Lung (tissue), 12 donors: ENCODE measurements around the gene KCNE4. TPM values are rescaled to one million over a fixed set of nuclear protein-coding genes. Genes with fewer than 3 reads are reported as not detected.

Experiments
- ATAC-seq: fragments of 200-7000 bp; cut with Tn5 transposase; one replicate; pipeline ENCODE4 v1.9.1; 2020; ENCODE audit warnings: moderate number of reproducible peaks; ENCODE audit not compliant: insufficient read depth, low FRiP score
- DNase-seq, 3 donors: peaks; one replicate each; pipeline ENCODE4 v3.0.0-alpha.2; 2013 to 2017
- H3K27ac ChIP-seq, 2 donors: one replicate each; pipeline ENCODE4 v1.5.1; 2013; ENCODE audit warnings: mild to moderate bottlenecking in 2 of 2, moderate library complexity in 2 of 2, control low read depth in 1 of 2, inconsistent platforms in 1 of 2, low read depth in 1 of 2, low read length in 1 of 2
- H3K27me3 ChIP-seq, 3 donors: one replicate each; pipeline ENCODE4 v1.5.1; 2013; ENCODE audit warnings: low read length in 2 of 3; ENCODE audit not compliant: control insufficient read depth in 3 of 3, insufficient read depth in 3 of 3
- H3K36me3 ChIP-seq, 4 donors: one replicate each; pipeline ENCODE4 v1.5.1; 2013; ENCODE audit warnings: low read length in 4 of 4, mild to moderate bottlenecking in 1 of 4, moderate library complexity in 1 of 4; ENCODE audit not compliant: control insufficient read depth in 4 of 4, insufficient read depth in 4 of 4
- H3K4me1 ChIP-seq, 5 donors: one replicate each; pipeline ENCODE4 v1.5.1; 2013; ENCODE audit warnings: low read length in 5 of 5, mild to moderate bottlenecking in 2 of 5, moderate library complexity in 1 of 5; ENCODE audit not compliant: control insufficient read depth in 5 of 5, insufficient read depth in 5 of 5
- H3K4me3 ChIP-seq: one replicate; pipeline ENCODE4 v1.5.1; 2013; ENCODE audit warnings: mild to moderate bottlenecking, control low read depth, moderate library complexity
- H3K9ac ChIP-seq, 2 donors: one replicate each; pipeline ENCODE4 v1.5.1; 2013; ENCODE audit warnings: low read length in 2 of 2, control low read depth in 1 of 2; ENCODE audit not compliant: insufficient read depth in 1 of 2
- H3K9me3 ChIP-seq, 4 donors: one replicate each; pipeline ENCODE4 v1.5.1; 2013; ENCODE audit warnings: low read length in 3 of 4, mild to moderate bottlenecking in 1 of 4, moderate library complexity in 1 of 4; ENCODE audit not compliant: control insufficient read depth in 4 of 4, insufficient read depth in 3 of 4
- CTCF ChIP-seq: IDR thresholded peaks from 2 replicates; pipeline ENCODE4 v1.5.1; 2012; ENCODE audit warnings: mild to moderate bottlenecking; ENCODE audit errors: control extremely low read depth, extremely low read depth
- WGBS, 2 donors: extraction: QIAGEN DNeasy Blood & Tissue Kit; methylation state at CpG; one replicate each; pipeline ENCODE4 v1.1.7; 2013; 5-methylcytosine and 5-hydroxymethylcytosine counted together
- polyA plus RNA-seq, 2 donors: library from polyadenylated mRNA; stranded (reverse); fragments of 200-250 nt; gene quantifications; one replicate each; pipeline ENCODE4 v1.2.1, GENCODE V29; 2013
- total RNA-seq, 2 donors: library from RNA; depleted of rRNA in 1 of 2; stranded (reverse); fragments of >200 nt in 1 of 2; gene quantifications; one replicate each; pipeline ENCODE4 v1.2.1, GENCODE V29; 2014 to 2021
- donor health status: control.
- donor health status: control.
- donor health status: Bipolar disorder and iron deficiency.
- donor health status: healthy.
- donor health status: DM: yes; HTN: yes; CAD: no.

The KCNE4 gene
- total and polyA plus RNA-seq, 4 donors, result 0.79 to 5.3 (median 1.0) TPM

- ATAC-seq (no peak), DNase-seq (no peak)
- Histone ChIP-seq H3K27ac (no peak overlapping the region), H3K4me3 (no peak overlapping the region), H3K4me1 (peaks cover 0 to 11% (median 8%) of the 10 kb centered on the region in 5 donors), H3K9ac (no peak overlapping the region), H3K27me3 (no peaks in the 10 kb centered on the region), H3K9me3 (no peaks in the 10 kb centered on the region), H3K36me3 (no peaks in the 10 kb centered on the region)
- WGBS, 2 donors, result 76 to 95% methylated on average over 1 of the region's 1 CpG
- TF ChIP-seq CTCF, result no peak
Observed at GRCh38 chr2:223095207-223095606, 43.2 kb downstream of the KCNE4 start.

- H3K4me1 ChIP-seq, result peaks cover 0 to 17% (median 12%) of the 10 kb centered on the region in 5 donors
- H3K27me3 ChIP-seq, result no peaks in the 10 kb centered on the region
- no peak overlapping the region for H3K4me3 ChIP-seq
- no peaks in the 10 kb centered on the region for H3K9me3 ChIP-seq
- 68 to 75% methylated on average over 5 of the region's 5 CpGs for WGBS, 2 donors
- H3K9ac ChIP-seq, result no peak overlapping the region
- ATAC-seq, result no peak
- no peaks in the 10 kb centered on the region for H3K36me3 ChIP-seq
- peak in 1 of 3 donors; percentile 15 for DNase-seq
- H3K27ac ChIP-seq, result no peak overlapping the region
- no peak for TF ChIP-seq CTCF
Observed at GRCh38 chr2:223096235-223096970, 44.4 kb downstream of the KCNE4 start.

- H3K27ac ChIP-seq, result no peak overlapping the region
- H3K9me3 ChIP-seq, result no peaks in the 10 kb centered on the region
- peaks cover 0 to 23% (median 12%) of the 10 kb centered on the region in 5 donors for H3K4me1 ChIP-seq
- no peaks in the 10 kb centered on the region for H3K27me3 ChIP-seq
- H3K9ac ChIP-seq, result no peak overlapping the region
- 88 to 90% methylated on average over 6 of the region's 6 CpGs for WGBS, 2 donors
- H3K4me3 ChIP-seq, result no peak overlapping the region
- H3K36me3 ChIP-seq, result no peaks in the 10 kb centered on the region
- ATAC-seq (no peak), DNase-seq (no peak)
- TF ChIP-seq CTCF, result no peak
Observed at GRCh38 chr2:223097888-223098383, 45.9 kb downstream of the KCNE4 start.

- no peak overlapping the region for H3K9ac ChIP-seq
- TF ChIP-seq CTCF, result no peak
- H3K36me3 ChIP-seq, result no peaks in the 10 kb centered on the region
- H3K27me3 ChIP-seq, result no peaks in the 10 kb centered on the region
- DNase-seq (no peak), ATAC-seq (no peak)
- H3K9me3 ChIP-seq, result no peaks in the 10 kb centered on the region
- H3K4me1 ChIP-seq, result peaks cover 0 to 23% (median 12%) of the 10 kb centered on the region in 5 donors
- H3K27ac ChIP-seq, result no peak overlapping the region
- no peak overlapping the region for H3K4me3 ChIP-seq
- WGBS, 2 donors, result 76 to 87% methylated on average over 3 of the region's 3 CpGs
Observed at GRCh38 chr2:223099561-223099960, 47.6 kb downstream of the KCNE4 start.
